Fibroblast of peridontal ligament (primary cell): ENCODE measurements around the gene CHEK2.
"Not testable (repeated sequence)": the region's sequence is repeated elsewhere in the genome, so short reads cannot be mapped to it uniquely, and the experiment has no call there.

Experiments used
- DNase-seq: peaks from one replicate; pipeline ENCODE4 v3.0.0-alpha.2; 2010; ENCODE audit errors: extremely low read depth

CHEK2 gene

GRCh38 chr22:28693041-28693760 lies 48.4 kb downstream of the CHEK2 start:
- not testable (repeated sequence) for DNase-seq

GRCh38 chr22:28689796-28690195 lies 51.8 kb downstream of the CHEK2 start:
- not testable (repeated sequence) for DNase-seq

- DNase-seq = not testable (repeated sequence)
These were observed 58.7 kb downstream of the CHEK2 start for GRCh38 chr22:28682966-28683365.

GRCh38 chr22:28680813-28681490 lies 60.7 kb downstream of the CHEK2 start:
- DNase-seq = peak; percentile 34

GRCh38 chr22:28679611-28680287 lies 61.9 kb downstream of the CHEK2 start, which contains the start of gene TTC28:
TSS of gene TTC28 (minus strand) at chr22:28679840. CDS start at chr22:28679723, 117 bp downstream.
- DNase-seq = peak; percentile 66

GRCh38 chr22:28678778-28679610 lies 62.6 kb downstream of the CHEK2 start:
- DNase-seq = peak; percentile 33

- DNase-seq = not testable (repeated sequence)
These were observed 63.5 kb downstream of the CHEK2 start for GRCh38 chr22:28678170-28678569.

- peak; percentile 62 for DNase-seq
These were observed 67.5 kb downstream of the CHEK2 start for GRCh38 chr22:28674121-28674563.

- peak; percentile 42 for DNase-seq
These were observed 70.9 kb downstream of the CHEK2 start for GRCh38 chr22:28670756-28671155.

- DNase-seq = peak; percentile 82
These were observed 71.5 kb downstream of the CHEK2 start for GRCh38 chr22:28670161-28670560.

- DNase-seq = no peak
These were observed 72.2 kb downstream of the CHEK2 start for GRCh38 chr22:28669387-28669786.

GRCh38 chr22:28663569-28663942 lies 78.1 kb downstream of the CHEK2 start:
- not testable (repeated sequence) for DNase-seq

- no peak for DNase-seq
These were observed 83.2 kb downstream of the CHEK2 start for GRCh38 chr22:28658448-28658847.

- DNase-seq = no peak
These were observed 85.4 kb downstream of the CHEK2 start for GRCh38 chr22:28656181-28656580.

GRCh38 chr22:28650463-28650862 lies 91.2 kb downstream of the CHEK2 start:
- DNase-seq = no peak

GRCh38 chr22:28648792-28649191 lies 92.8 kb downstream of the CHEK2 start:
- no peak for DNase-seq

GRCh38 chr22:28647216-28647615 lies 94.4 kb downstream of the CHEK2 start:
- DNase-seq = no peak

GRCh38 chr22:28639321-28639720 lies 102.3 kb downstream of the CHEK2 start:
- no peak for DNase-seq
